NT2/D1 (cell line): Measurements from ENCODE around the gene CEACAM16.

Experiments
- DNase-seq: peaks from one replicate; pipeline ENCODE4 v3.0.0-alpha.2; 2011; ENCODE audit warnings: low read depth, low spot score
- H3K27me3 ChIP-seq: 2 replicates; pipeline ENCODE4 v1.6.0; 2011; ENCODE audit warnings: mild to moderate bottlenecking; ENCODE audit not compliant: insufficient read length, insufficient read depth
- H3K36me3 ChIP-seq: 2 replicates; pipeline ENCODE4 v1.6.1; 2011; ENCODE audit warnings: mild to moderate bottlenecking, low read length, mixed read lengths; ENCODE audit not compliant: insufficient read depth, insufficient read length
- H3K4me1 ChIP-seq: 2 replicates; pipeline ENCODE4 v1.5.1; 2011; ENCODE audit not compliant: insufficient read depth, insufficient read length
- H3K4me3 ChIP-seq: 2 replicates; pipeline ENCODE4 v1.5.1; 2011; ENCODE audit warnings: low read depth; ENCODE audit not compliant: insufficient read length
- H3K9ac ChIP-seq: 2 replicates; pipeline ENCODE4 v1.6.0; 2011; ENCODE audit warnings: low read depth; ENCODE audit not compliant: insufficient read length
- H3K9me3 ChIP-seq: 2 replicates; pipeline ENCODE4 v1.5.1; 2011; ENCODE audit warnings: mild to moderate bottlenecking, low read length; ENCODE audit not compliant: insufficient read depth
- SUZ12 ChIP-seq: IDR thresholded peaks from 2 replicates; pipeline ENCODE4 v1.6.1; 2011; ENCODE audit not compliant: insufficient read length, insufficient read depth; ENCODE audit errors: extremely low read depth
- YY1 ChIP-seq: IDR thresholded peaks from 2 replicates; pipeline ENCODE4 v1.6.1; 2011; ENCODE audit not compliant: insufficient read length, insufficient read depth
- ZNF274 ChIP-seq: IDR thresholded peaks from 2 replicates; pipeline ENCODE4 v1.6.1; 2011; ENCODE audit warnings: mild to moderate bottlenecking, low read depth, low read length

CEACAM16 gene

GRCh38 chr19:44731081-44731480, 32.1 kb downstream of the CEACAM16 start:
- TF ChIP-seq YY1 (no peak), ZNF274 (no peak), SUZ12 (no peak)
- Histone ChIP-seq H3K4me1 (peaks cover 2% of the 10 kb centered on the region), H3K9ac (no peak overlapping the region), H3K9me3 (no peaks in the 10 kb centered on the region), H3K27me3 (no peaks in the 10 kb centered on the region), H3K36me3 (no peaks in the 10 kb centered on the region), H3K4me3 (no peak overlapping the region)
- DNase-seq, result no peak

DNA sequence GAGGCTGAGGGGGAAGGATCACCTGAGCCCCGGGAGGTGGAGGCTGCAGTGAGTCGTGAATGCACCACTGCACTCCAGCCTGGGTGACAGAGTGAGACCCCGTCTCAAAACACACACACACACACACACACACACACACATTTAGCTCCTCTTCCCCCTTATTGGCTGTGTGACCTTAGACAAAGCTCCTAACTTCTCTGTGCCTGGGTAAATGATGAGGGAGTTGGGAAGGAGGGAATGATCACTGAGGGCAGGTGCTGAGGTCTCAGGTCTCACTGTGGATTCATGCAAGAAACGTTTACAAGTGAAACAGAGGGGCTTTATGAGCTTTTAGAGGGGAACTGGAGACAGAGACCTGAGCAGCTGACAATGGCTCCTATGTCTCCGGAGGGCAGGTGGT, 32.7 kb downstream of the CEACAM16 start:
- DNase-seq, result no peak
- no peaks in the 10 kb centered on the region for H3K36me3 ChIP-seq
- H3K4me1 ChIP-seq, result peaks cover 2% of the 10 kb centered on the region
- no peak overlapping the region for H3K9ac ChIP-seq
- no peak for TF ChIP-seq ZNF274
- no peak for TF ChIP-seq SUZ12
- H3K4me3 ChIP-seq, result no peak overlapping the region
- H3K27me3 ChIP-seq, result no peaks in the 10 kb centered on the region
- H3K9me3 ChIP-seq, result no peaks in the 10 kb centered on the region

GRCh38 chr19:44732235-44733014, 33.5 kb downstream of the CEACAM16 start:
- TF ChIP-seq SUZ12 (no peak), ZNF274 (no peak), YY1 (no peak)
- peaks cover 4% of the 10 kb centered on the region for H3K4me1 ChIP-seq
- no peak overlapping the region for H3K9ac ChIP-seq
- H3K4me3 ChIP-seq, result no peak overlapping the region
- no peaks in the 10 kb centered on the region for H3K27me3 ChIP-seq
- DNase-seq, result no peak
- H3K9me3 ChIP-seq, result no peaks in the 10 kb centered on the region
- no peaks in the 10 kb centered on the region for H3K36me3 ChIP-seq

DNA sequence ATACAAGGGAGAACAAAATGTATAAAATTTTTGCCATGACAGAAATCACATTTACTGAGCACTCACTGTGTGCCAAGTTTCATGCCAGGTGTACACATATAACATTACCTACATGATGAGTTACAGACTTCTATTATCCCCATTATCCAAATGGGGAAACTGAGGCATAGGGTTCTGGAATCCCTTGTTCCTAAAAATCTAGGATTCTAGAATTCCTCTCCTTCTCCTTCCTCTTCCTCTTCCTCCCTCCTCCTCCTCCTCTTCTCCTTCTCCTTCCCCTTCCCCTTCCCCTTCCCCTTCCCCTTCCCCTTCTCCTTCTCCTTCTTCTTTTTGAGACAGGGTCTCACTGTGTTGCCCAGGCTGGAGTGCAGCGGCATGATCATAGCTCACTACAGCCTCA, 35.4 kb downstream of the CEACAM16 start:
- Histone ChIP-seq H3K9me3 (no peaks in the 10 kb centered on the region), H3K27me3 (no peaks in the 10 kb centered on the region), H3K36me3 (no peaks in the 10 kb centered on the region), H3K4me3 (no peak overlapping the region), H3K4me1 (peaks cover 10% of the 10 kb centered on the region), H3K9ac (no peak overlapping the region)
- no peak for TF ChIP-seq SUZ12
- TF ChIP-seq ZNF274, result no peak
- TF ChIP-seq YY1, result no peak
- no peak for DNase-seq

DNA sequence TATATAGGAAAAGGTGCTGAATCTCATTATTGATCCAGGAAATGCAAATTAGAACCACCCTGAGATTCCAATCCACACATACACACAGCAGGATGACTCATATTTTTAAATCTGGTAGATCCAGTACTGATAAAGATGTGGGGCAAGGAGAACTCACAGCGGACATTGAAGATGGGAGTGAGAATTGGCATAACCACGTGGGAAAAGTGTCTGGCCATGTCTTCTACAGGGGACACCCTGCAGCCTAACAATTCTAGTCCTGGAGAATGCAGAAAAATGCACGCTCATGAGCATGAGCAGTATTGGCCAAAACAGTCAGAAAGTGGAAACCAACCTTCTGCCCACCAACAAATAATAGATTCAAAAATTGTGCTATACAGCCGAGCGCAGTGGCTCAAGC, 36.1 kb downstream of the CEACAM16 start:
- peaks cover 10% of the 10 kb centered on the region for H3K4me1 ChIP-seq
- DNase-seq, result no peak
- H3K36me3 ChIP-seq, result no peaks in the 10 kb centered on the region
- no peaks in the 10 kb centered on the region for H3K9me3 ChIP-seq
- H3K27me3 ChIP-seq, result no peaks in the 10 kb centered on the region
- no peak overlapping the region for H3K9ac ChIP-seq
- H3K4me3 ChIP-seq, result no peak overlapping the region
- TF ChIP-seq YY1, result no peak
- no peak for TF ChIP-seq ZNF274
- no peak for TF ChIP-seq SUZ12

DNA sequence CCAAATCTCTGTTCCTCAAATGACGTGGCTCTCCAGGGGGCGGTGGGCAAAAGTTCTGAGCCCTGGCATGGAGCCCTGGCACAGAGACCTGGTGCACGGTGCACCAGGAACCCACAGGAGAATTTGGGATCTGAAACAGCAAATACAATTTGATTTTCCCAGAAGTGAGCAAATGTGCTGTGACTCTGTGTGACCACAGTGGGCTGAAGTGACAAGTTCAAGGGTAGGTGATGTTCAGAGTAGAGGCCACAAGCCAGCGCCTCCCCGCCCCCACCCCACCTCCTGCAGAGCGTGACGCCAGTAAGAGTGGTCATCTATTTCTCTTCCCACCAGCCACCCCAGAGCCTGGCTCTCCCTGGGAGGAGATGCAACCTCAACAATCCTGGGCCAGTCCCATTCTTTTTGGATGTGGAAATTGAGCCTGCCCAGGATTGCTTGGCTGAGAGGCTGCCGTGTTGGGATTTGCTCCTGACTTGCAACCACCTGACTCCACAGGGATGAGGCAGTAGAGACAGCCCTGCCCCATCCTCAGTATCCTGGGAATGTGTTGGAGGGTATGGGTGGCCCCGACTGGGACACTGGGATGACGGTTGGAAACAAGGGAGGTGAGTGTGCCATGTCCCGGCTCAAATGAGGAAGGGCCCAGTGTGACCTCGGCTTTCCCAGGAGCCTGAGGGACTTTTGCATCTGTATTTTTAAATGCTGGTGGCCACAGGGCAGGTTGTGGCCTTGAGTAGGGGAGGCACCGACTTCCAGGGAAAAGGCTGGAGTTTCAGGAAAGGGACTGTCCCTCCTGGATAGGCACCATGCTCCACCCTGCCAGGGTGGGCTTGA, 38.5 kb downstream of the CEACAM16 start:
- H3K4me1 ChIP-seq, result peaks cover 13% of the 10 kb centered on the region
- no peak overlapping the region for H3K4me3 ChIP-seq
- TF ChIP-seq ZNF274, result no peak
- no peak for DNase-seq
- no peaks in the 10 kb centered on the region for H3K27me3 ChIP-seq
- H3K9me3 ChIP-seq, result no peaks in the 10 kb centered on the region
- H3K9ac ChIP-seq, result no peak overlapping the region
- no peaks in the 10 kb centered on the region for H3K36me3 ChIP-seq

DNA sequence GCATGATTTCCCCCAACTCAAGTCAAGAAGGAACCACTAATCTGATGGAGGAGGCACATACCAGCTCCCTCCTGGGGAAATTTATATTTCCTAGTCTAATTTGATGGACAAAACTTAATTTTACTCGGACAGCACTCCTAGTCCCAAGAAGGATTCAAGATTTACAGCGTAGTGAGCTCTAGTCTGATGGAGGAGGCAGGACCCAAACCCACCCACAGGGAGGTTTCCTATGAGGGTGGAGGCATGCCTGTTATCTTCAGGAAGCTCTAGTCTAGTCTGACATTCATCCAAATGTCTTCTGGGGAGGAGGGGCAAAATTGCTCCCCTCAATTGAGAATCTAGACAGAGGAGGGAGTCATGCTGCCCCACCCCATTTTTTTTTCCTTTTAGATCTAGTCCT, 39.2 kb downstream of the CEACAM16 start:
- Histone ChIP-seq H3K4me1 (peaks cover 18% of the 10 kb centered on the region), H3K27me3 (no peaks in the 10 kb centered on the region), H3K36me3 (no peaks in the 10 kb centered on the region), H3K9me3 (no peaks in the 10 kb centered on the region), H3K9ac (no peak overlapping the region), H3K4me3 (no peak overlapping the region)
- DNase-seq, result no peak
- TF ChIP-seq ZNF274 (no peak), YY1 (no peak), SUZ12 (no peak)
